ENCODE measurements around the gene EFNA1.

The EFNA1 gene

GRCh38 chr1:155176544-155177071 lies 48.9 kb downstream of the EFNA1 start:
- DNase-seq = peak; percentile 71 to 76

GRCh38 chr1:155177192-155177917 lies 49.7 kb downstream of the EFNA1 start:
- DNase-seq = no peak

GRCh38 chr1:155177918-155178281 lies 50.2 kb downstream of the EFNA1 start:
- DNase-seq = no peak

- DNase-seq = peak; percentile 16 to 41
Measured at GRCh38 chr1:155178441-155179111, 50.9 kb downstream of the EFNA1 start.

GRCh38 chr1:155179112-155180031 lies 51.7 kb downstream of the EFNA1 start:
- DNase-seq = no peak

GRCh38 chr1:155181371-155182051 lies 53.8 kb downstream of the EFNA1 start:
- DNase-seq = no peak

GRCh38 chr1:155182052-155182550 lies 54.4 kb downstream of the EFNA1 start:
- DNase-seq = no peak

GRCh38 chr1:155183775-155184221 lies 56.1 kb downstream of the EFNA1 start:
- no peak for DNase-seq

- DNase-seq = no peak
Measured at GRCh38 chr1:155184351-155184811, 56.7 kb downstream of the EFNA1 start.
